HEK293 (cell line): Measurements from ENCODE around the gene IRF8.

Source experiments
- CTCF ChIP-seq: fragments of 450-650 bp; formaldehyde crosslinking; IDR thresholded peaks from 2 replicates; pipeline ENCODE4 v1.5.1; 2016; ENCODE audit warnings: missing biosample characterization, missing genetic modification characterization
- GLIS1 ChIP-seq: fragments of 450-650 bp; formaldehyde crosslinking; IDR thresholded peaks from 2 replicates; pipeline ENCODE4 v1.5.1; 2016; ENCODE audit warnings: missing biosample characterization, missing genetic modification characterization
- REST ChIP-seq: fragments of 450-650 bp; formaldehyde crosslinking; IDR thresholded peaks from 2 replicates; pipeline ENCODE4 v1.5.1; 2016; ENCODE audit warnings: missing biosample characterization, missing genetic modification characterization
- ZNF148 ChIP-seq: fragments of 450-650 bp; formaldehyde crosslinking; IDR thresholded peaks from 2 replicates; pipeline ENCODE4 v1.5.0; 2017; ENCODE audit warnings: missing biosample characterization, missing genetic modification characterization, borderline replicate concordance
- ZNF274 ChIP-seq, 2 experiments: fragments of 200-500 bp in 1 of 2; fragments of 450-650 bp in 1 of 2; sonication (Bioruptor generic) in 1 of 2; formaldehyde crosslinking in 1 of 2; IDR thresholded peaks; 2 replicates each; pipeline versions ENCODE4 v1.5.1 to v1.6.1; 2014 to 2016; ENCODE audit warnings: borderline replicate concordance in 1 of 2, inconsistent platforms in 1 of 2, low read length in 1 of 2, missing biosample characterization in 1 of 2, missing genetic modification characterization in 1 of 2
- ZNF324 ChIP-seq: fragments of 450-650 bp; formaldehyde crosslinking; IDR thresholded peaks from 2 replicates; pipeline ENCODE4 v1.5.1; 2016; ENCODE audit warnings: missing biosample characterization, missing genetic modification characterization
- ZNF354C ChIP-seq: fragments of 450-650 bp; formaldehyde crosslinking; IDR thresholded peaks from 2 replicates; pipeline ENCODE4 v1.5.1; 2016; ENCODE audit warnings: missing biosample characterization, missing genetic modification characterization, low read depth, borderline replicate concordance
- ZNF701 ChIP-seq: fragments of 450-650 bp; formaldehyde crosslinking; IDR thresholded peaks from 2 replicates; pipeline ENCODE4 v1.5.1; 2016; ENCODE audit warnings: missing biosample characterization, missing genetic modification characterization
- TF ChIP-seq, protein P1 (sequence below): fragments of 450-650 bp; formaldehyde crosslinking; IDR thresholded peaks from 2 replicates; pipeline ENCODE4 v1.5.1; 2016; ENCODE audit warnings: missing biosample characterization, missing genetic modification characterization
- TF ChIP-seq, protein P2 (sequence below): fragments of 450-650 bp; formaldehyde crosslinking; IDR thresholded peaks from 2 replicates; pipeline ENCODE4 v1.5.1; 2016; ENCODE audit warnings: missing biosample characterization, missing genetic modification characterization, low read depth
- TF ChIP-seq, protein P3 (sequence below): fragments of 450-650 bp; formaldehyde crosslinking; IDR thresholded peaks from 2 replicates; pipeline ENCODE4 v1.5.1; 2016; ENCODE audit warnings: missing biosample characterization, missing genetic modification characterization
- TF ChIP-seq, protein P4 (sequence below): fragments of 450-650 bp; formaldehyde crosslinking; IDR thresholded peaks from 2 replicates; pipeline ENCODE4 v1.5.1; 2016; ENCODE audit warnings: missing biosample characterization, missing genetic modification characterization
- TF ChIP-seq, protein P5 (sequence below): fragments of 450-650 bp; formaldehyde crosslinking; IDR thresholded peaks from 2 replicates; pipeline ENCODE4 v1.5.1; 2016; ENCODE audit warnings: missing biosample characterization, missing genetic modification characterization, low read depth

DNA sequence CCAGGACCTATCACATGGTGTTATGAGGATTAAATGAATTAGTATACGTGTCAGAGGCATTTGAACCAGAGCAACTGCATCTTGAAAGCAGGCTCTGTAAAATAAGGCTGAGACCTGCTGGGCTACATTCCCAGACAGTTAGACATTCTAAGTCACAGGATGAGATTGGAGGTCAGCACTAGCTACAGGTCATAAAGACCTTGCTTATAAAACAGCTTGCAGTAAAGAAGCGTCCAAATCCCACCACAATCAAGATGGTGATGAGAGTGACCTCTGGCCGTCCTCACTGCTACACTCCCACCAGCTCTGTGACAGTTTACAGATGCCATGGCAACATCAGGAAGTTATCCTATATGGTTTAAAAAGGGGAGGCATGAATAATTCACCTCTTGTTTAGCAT is 71.8 kb downstream of the IRF8 start:
- TF ChIP-seq ZNF148 (tag by site-specific recombination) (no peak), CTCF (tag by site-specific recombination) (no peak), ZNF701 (tag by site-specific recombination) (no peak), GLIS1 (tag by site-specific recombination) (no peak), ZNF324 (tag by site-specific recombination) (no peak), ZNF274 (IDR thresholded peaks at IDR 0.05; ENCODE audit: low read length) (no peak), ZNF274 (tag by site-specific recombination; IDR thresholded peaks at IDR 0.05; ENCODE audit: borderline replicate concordance) (no peak), ZNF354C (no peak), REST (tag by site-specific recombination) (no peak)
- TF ChIP-seq, protein P1, sequence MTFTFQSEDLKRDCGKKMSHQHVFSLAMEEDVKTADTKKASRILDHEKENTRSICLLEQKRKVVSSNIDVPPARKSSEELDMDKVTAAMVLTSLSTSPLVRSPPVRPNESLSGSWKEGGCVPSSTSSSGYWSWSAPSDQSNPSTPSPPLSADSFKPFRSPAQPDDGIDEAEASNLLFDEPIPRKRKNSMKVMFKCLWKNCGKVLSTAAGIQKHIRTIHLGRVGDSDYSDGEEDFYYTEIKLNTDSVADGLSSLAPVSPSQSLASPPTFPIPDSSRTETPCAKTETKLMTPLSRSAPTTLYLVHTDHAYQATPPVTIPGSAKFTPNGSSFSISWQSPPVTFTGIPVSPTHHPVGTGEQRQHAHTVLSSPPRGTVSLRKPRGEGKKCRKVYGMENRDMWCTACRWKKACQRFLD: no peak
- TF ChIP-seq, protein P2, sequence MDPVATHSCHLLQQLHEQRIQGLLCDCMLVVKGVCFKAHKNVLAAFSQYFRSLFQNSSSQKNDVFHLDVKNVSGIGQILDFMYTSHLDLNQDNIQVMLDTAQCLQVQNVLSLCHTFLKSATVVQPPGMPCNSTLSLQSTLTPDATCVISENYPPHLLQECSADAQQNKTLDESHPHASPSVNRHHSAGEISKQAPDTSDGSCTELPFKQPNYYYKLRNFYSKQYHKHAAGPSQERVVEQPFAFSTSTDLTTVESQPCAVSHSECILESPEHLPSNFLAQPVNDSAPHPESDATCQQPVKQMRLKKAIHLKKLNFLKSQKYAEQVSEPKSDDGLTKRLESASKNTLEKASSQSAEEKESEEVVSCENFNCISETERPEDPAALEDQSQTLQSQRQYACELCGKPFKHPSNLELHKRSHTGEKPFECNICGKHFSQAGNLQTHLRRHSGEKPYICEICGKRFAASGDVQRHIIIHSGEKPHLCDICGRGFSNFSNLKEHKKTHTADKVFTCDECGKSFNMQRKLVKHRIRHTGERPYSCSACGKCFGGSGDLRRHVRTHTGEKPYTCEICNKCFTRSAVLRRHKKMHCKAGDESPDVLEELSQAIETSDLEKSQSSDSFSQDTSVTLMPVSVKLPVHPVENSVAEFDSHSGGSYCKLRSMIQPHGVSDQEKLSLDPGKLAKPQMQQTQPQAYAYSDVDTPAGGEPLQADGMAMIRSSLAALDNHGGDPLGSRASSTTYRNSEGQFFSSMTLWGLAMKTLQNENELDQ (tag by site-specific recombination): no peak
- TF ChIP-seq, protein P3, sequence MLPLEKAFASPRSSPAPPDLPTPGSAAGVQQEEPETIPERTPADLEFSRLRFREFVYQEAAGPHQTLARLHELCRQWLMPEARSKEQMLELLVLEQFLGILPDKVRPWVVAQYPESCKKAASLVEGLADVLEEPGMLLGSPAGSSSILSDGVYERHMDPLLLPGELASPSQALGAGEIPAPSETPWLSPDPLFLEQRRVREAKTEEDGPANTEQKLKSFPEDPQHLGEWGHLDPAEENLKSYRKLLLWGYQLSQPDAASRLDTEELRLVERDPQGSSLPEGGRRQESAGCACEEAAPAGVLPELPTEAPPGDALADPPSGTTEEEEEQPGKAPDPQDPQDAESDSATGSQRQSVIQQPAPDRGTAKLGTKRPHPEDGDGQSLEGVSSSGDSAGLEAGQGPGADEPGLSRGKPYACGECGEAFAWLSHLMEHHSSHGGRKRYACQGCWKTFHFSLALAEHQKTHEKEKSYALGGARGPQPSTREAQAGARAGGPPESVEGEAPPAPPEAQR (tag by site-specific recombination): no peak
- TF ChIP-seq, protein P4, sequence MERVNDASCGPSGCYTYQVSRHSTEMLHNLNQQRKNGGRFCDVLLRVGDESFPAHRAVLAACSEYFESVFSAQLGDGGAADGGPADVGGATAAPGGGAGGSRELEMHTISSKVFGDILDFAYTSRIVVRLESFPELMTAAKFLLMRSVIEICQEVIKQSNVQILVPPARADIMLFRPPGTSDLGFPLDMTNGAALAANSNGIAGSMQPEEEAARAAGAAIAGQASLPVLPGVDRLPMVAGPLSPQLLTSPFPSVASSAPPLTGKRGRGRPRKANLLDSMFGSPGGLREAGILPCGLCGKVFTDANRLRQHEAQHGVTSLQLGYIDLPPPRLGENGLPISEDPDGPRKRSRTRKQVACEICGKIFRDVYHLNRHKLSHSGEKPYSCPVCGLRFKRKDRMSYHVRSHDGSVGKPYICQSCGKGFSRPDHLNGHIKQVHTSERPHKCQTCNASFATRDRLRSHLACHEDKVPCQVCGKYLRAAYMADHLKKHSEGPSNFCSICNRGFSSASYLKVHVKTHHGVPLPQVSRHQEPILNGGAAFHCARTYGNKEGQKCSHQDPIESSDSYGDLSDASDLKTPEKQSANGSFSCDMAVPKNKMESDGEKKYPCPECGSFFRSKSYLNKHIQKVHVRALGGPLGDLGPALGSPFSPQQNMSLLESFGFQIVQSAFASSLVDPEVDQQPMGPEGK (tag by site-specific recombination): no peak
- TF ChIP-seq, protein P5, sequence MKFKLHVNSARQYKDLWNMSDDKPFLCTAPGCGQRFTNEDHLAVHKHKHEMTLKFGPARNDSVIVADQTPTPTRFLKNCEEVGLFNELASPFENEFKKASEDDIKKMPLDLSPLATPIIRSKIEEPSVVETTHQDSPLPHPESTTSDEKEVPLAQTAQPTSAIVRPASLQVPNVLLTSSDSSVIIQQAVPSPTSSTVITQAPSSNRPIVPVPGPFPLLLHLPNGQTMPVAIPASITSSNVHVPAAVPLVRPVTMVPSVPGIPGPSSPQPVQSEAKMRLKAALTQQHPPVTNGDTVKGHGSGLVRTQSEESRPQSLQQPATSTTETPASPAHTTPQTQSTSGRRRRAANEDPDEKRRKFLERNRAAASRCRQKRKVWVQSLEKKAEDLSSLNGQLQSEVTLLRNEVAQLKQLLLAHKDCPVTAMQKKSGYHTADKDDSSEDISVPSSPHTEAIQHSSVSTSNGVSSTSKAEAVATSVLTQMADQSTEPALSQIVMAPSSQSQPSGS (tag by site-specific recombination): no peak
